AG20443 (cell line): ENCODE measurements around the gene MMP28.

Source experiments
- DNase-seq: peaks from one replicate; pipeline ENCODE4 v3.0.0; 2012; ENCODE audit warnings: low spot score, mixed read lengths

The MMP28 gene

GRCh38 chr17:35743626-35744328, 51.7 kb downstream of the MMP28 start:
- DNase-seq, result peak; percentile 77

- DNase-seq, result no peak
Observed at GRCh38 chr17:35742896-35743477, 52.5 kb downstream of the MMP28 start.

- DNase-seq, result no peak
Observed at GRCh38 chr17:35742496-35742895, 52.9 kb downstream of the MMP28 start.

- DNase-seq, result no peak
Observed at GRCh38 chr17:35740997-35741931, 54.2 kb downstream of the MMP28 start.

- no peak for DNase-seq
Observed at GRCh38 chr17:35740216-35740615, 55.2 kb downstream of the MMP28 start.

- no peak for DNase-seq
Observed at GRCh38 chr17:35738519-35739133, 56.8 kb downstream of the MMP28 start.

- DNase-seq, result no peak
Observed at GRCh38 chr17:35736236-35736635, 59.2 kb downstream of the MMP28 start.

- DNase-seq, result no peak
Observed at GRCh38 chr17:35735036-35735805, 60.2 kb downstream of the MMP28 start.

GRCh38 chr17:35734396-35734795, 61.0 kb downstream of the MMP28 start:
- no peak for DNase-seq

- no peak for DNase-seq
Observed at GRCh38 chr17:35733366-35733765, 62.1 kb downstream of the MMP28 start.

GRCh38 chr17:35732806-35733136, 62.7 kb downstream of the MMP28 start:
- DNase-seq, result no peak

GRCh38 chr17:35731917-35732805, 63.3 kb downstream of the MMP28 start:
- DNase-seq, result no peak

GRCh38 chr17:35731239-35731916, 64.1 kb downstream of the MMP28 start, which contains the start of gene RASL10B:
Gene RASL10B (plus strand): TSS chr17:35731639. CDS start chr17:35735185, 3,546 bp downstream.
- peak; percentile 90 for DNase-seq

- DNase-seq, result no peak
Observed at GRCh38 chr17:35730400-35731005, 64.9 kb downstream of the MMP28 start.

- DNase-seq, result no peak
Observed at GRCh38 chr17:35729405-35729833, 66.0 kb downstream of the MMP28 start.

- DNase-seq, result no peak
Observed at GRCh38 chr17:35728551-35728950, 66.9 kb downstream of the MMP28 start.

GRCh38 chr17:35727635-35728034, 67.8 kb downstream of the MMP28 start:
- no peak for DNase-seq

- DNase-seq, result peak; percentile 8
Observed at GRCh38 chr17:35726953-35727460, 68.4 kb downstream of the MMP28 start.
